Astrocyte (in vitro differentiated cells and primary cell): ENCODE measurements around the gene GUCA1A.

Experiments
- CTCF ChIP-seq: IDR thresholded peaks from 2 replicates; pipeline ENCODE4 v1.5.1; 2011; ENCODE audit warnings: low read depth, mild to moderate bottlenecking, inconsistent platforms, low read length, moderate library complexity; ENCODE audit not compliant: insufficient read depth
- EZH2 ChIP-seq: IDR thresholded peaks from 2 replicates; pipeline ENCODE4 v1.6.1; 2012; ENCODE audit warnings: mild to moderate bottlenecking, low read length, inconsistent platforms; ENCODE audit not compliant: insufficient read depth

- TF ChIP-seq EZH2 (no peak), CTCF (no peak)
Observed at GRCh38 chr6:42129360-42129676, 43.8 kb upstream of the GUCA1A start.
